ENCODE data around the gene KCNJ5.

DNA sequence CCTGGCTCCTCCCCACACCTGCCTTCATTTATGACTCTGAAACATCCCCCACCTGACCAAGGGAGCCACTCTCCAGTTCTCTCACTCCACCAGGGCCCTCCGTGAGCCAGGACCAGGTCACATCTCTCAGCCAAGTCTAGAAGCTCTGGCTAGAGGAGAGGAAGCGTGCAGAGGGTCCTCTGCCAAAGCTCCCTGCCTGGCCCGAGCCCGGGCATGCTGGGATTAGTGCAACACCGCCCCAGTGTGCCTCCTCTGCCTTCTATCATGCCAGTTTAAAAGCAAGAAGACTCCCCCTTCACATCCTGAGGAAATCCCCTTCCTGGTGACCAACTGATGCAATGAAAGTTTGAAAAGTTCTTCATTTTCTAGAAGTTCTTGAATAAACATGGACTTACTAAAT, 28.1 kb downstream of the KCNJ5 start:
- no peak for TF ChIP-seq ZNF114 (CRISPR knock-in tag; IDR thresholded peaks at IDR 0.05)
- no peak for TF ChIP-seq STAT1 (IDR thresholded peaks at IDR 0.05; ENCODE audit: unreplicated experiment)
- TF ChIP-seq, protein P1, sequence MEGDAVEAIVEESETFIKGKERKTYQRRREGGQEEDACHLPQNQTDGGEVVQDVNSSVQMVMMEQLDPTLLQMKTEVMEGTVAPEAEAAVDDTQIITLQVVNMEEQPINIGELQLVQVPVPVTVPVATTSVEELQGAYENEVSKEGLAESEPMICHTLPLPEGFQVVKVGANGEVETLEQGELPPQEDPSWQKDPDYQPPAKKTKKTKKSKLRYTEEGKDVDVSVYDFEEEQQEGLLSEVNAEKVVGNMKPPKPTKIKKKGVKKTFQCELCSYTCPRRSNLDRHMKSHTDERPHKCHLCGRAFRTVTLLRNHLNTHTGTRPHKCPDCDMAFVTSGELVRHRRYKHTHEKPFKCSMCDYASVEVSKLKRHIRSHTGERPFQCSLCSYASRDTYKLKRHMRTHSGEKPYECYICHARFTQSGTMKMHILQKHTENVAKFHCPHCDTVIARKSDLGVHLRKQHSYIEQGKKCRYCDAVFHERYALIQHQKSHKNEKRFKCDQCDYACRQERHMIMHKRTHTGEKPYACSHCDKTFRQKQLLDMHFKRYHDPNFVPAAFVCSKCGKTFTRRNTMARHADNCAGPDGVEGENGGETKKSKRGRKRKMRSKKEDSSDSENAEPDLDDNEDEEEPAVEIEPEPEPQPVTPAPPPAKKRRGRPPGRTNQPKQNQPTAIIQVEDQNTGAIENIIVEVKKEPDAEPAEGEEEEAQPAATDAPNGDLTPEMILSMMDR (conservative IDR thresholded peaks at IDR 0.05; ENCODE audit: low read depth in 2 of 2): no peak
- TF ChIP-seq CREB1 (CRISPR knock-in tag; IDR thresholded peaks at IDR 0.05; ENCODE audit: low read depth): no peak
- TF ChIP-seq, protein P2, sequence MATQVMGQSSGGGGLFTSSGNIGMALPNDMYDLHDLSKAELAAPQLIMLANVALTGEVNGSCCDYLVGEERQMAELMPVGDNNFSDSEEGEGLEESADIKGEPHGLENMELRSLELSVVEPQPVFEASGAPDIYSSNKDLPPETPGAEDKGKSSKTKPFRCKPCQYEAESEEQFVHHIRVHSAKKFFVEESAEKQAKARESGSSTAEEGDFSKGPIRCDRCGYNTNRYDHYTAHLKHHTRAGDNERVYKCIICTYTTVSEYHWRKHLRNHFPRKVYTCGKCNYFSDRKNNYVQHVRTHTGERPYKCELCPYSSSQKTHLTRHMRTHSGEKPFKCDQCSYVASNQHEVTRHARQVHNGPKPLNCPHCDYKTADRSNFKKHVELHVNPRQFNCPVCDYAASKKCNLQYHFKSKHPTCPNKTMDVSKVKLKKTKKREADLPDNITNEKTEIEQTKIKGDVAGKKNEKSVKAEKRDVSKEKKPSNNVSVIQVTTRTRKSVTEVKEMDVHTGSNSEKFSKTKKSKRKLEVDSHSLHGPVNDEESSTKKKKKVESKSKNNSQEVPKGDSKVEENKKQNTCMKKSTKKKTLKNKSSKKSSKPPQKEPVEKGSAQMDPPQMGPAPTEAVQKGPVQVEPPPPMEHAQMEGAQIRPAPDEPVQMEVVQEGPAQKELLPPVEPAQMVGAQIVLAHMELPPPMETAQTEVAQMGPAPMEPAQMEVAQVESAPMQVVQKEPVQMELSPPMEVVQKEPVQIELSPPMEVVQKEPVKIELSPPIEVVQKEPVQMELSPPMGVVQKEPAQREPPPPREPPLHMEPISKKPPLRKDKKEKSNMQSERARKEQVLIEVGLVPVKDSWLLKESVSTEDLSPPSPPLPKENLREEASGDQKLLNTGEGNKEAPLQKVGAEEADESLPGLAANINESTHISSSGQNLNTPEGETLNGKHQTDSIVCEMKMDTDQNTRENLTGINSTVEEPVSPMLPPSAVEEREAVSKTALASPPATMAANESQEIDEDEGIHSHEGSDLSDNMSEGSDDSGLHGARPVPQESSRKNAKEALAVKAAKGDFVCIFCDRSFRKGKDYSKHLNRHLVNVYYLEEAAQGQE (IDR thresholded peaks at IDR 0.05; ENCODE audit: unreplicated experiment): no peak
- TF ChIP-seq POLR2AphosphoS5 (IDR thresholded peaks at IDR 0.05; ENCODE audit: low read depth): no peak
- no peak for TF ChIP-seq EZH2 (IDR thresholded peaks at IDR 0.05; ENCODE audit: low read depth, unreplicated experiment)
- no peak for TF ChIP-seq EZH2phosphoT487 (IDR thresholded peaks at IDR 0.05; ENCODE audit: unreplicated experiment)

Measured in GM23338 (cell line).